ENCODE results near the gene LIMS2. TPM values are rescaled to one million over a fixed set of nuclear protein-coding genes. Genes with fewer than 3 reads are reported as not detected.

LIMS2 gene
- total RNA-seq, 4 donors from 2014 or later = 86.1 to 111 (median 98.1) TPM

GRCh38 chr2:127685410-127686080 lies 10.2 kb upstream of the LIMS2 start:
- H3K27me3 ChIP-seq = no peaks in the 10 kb centered on the region
- 69 to 74% methylated on average over 8 of the region's 8 CpGs for WGBS, 2 donors
- H3K9me3 ChIP-seq = peaks cover 0 to 12% (median 0%) of the 10 kb centered on the region in 4 donors
- no peak overlapping the region for H3K4me3 ChIP-seq
- peaks cover 0 to 22% (median 7%) of the 10 kb centered on the region in 4 donors for H3K4me1 ChIP-seq
- DNase-seq (ENCODE audit: low spot score in 2 of 2) = no peak
- H3K27ac ChIP-seq = peak overlapping the region in 1 of 4 donors; percentile 66
- no peaks in the 10 kb centered on the region for H3K36me3 ChIP-seq
- TF ChIP-seq CTCF (IDR thresholded peaks at IDR 0.05) = no peak
- no peak for TF ChIP-seq POLR2A (IDR thresholded peaks at IDR 0.05)
- peak in 1 of 2 donors; percentile 29 for TF ChIP-seq EP300 (IDR thresholded peaks at IDR 0.05)

GRCh38 chr2:127683757-127684156 lies 8.4 kb upstream of the LIMS2 start:
- Histone ChIP-seq H3K27ac (no peak overlapping the region), H3K4me3 (no peak overlapping the region), H3K9me3 (peaks cover 0 to 3% (median 0%) of the 10 kb centered on the region in 4 donors), H3K4me1 (peaks cover 0 to 22% (median 7%) of the 10 kb centered on the region in 4 donors), H3K36me3 (no peaks in the 10 kb centered on the region), H3K27me3 (no peaks in the 10 kb centered on the region)
- no peak for TF ChIP-seq EP300 (IDR thresholded peaks at IDR 0.05)
- 56 to 62% methylated on average over 15 of the region's 15 CpGs for WGBS, 2 donors
- DNase-seq (ENCODE audit: low spot score in 2 of 2) = no peak

GRCh38 chr2:127683056-127683455 lies 7.7 kb upstream of the LIMS2 start:
- no peaks in the 10 kb centered on the region for H3K36me3 ChIP-seq
- H3K4me1 ChIP-seq = peaks cover 0 to 22% (median 7%) of the 10 kb centered on the region in 4 donors
- H3K27me3 ChIP-seq = no peaks in the 10 kb centered on the region
- no peak for TF ChIP-seq POLR2A (IDR thresholded peaks at IDR 0.05)
- no peak for TF ChIP-seq EP300 (IDR thresholded peaks at IDR 0.05)
- no peak for TF ChIP-seq CTCF (IDR thresholded peaks at IDR 0.05)
- DNase-seq (ENCODE audit: low spot score in 2 of 2) = no peak
- H3K4me3 ChIP-seq = no peak overlapping the region
- no peak overlapping the region for H3K27ac ChIP-seq
- H3K9me3 ChIP-seq = no peaks in the 10 kb centered on the region

GRCh38 chr2:127681976-127682857 lies 6.9 kb upstream of the LIMS2 start:
- Histone ChIP-seq H3K27ac (no peak overlapping the region), H3K36me3 (no peaks in the 10 kb centered on the region), H3K4me3 (no peak overlapping the region)

More at GRCh38 chr2:127681976-127682857, 6.9 kb upstream of the LIMS2 start:
- Histone ChIP-seq H3K4me1 (peaks cover 0 to 22% (median 7%) of the 10 kb centered on the region in 4 donors), H3K9me3 (no peaks in the 10 kb centered on the region), H3K27me3 (no peaks in the 10 kb centered on the region)
- DNase-seq (ENCODE audit: low spot score in 2 of 2) = no peak
- TF ChIP-seq EP300 (IDR thresholded peaks at IDR 0.05) (no peak), POLR2A (IDR thresholded peaks at IDR 0.05) (no peak), CTCF (IDR thresholded peaks at IDR 0.05) (no peak)
- WGBS, 2 donors = 78 to 82% methylated on average over 6 of the region's 6 CpGs

All from tibial nerve (tissue), 4 donors.